Activated CD4-positive, alpha-beta T cell treated with anti-CD3 and anti-CD28 coated beads, Interleukin-2, amount 50 U/mL, for 4 hours (primary cell): ENCODE measurements around the gene HHIPL1.

Experiments used
- DNase-seq, 2 experiments: peaks; one replicate each; pipeline ENCODE4 v3.0.0-alpha.2; 2020

Gene HHIPL1

GRCh38 chr14:99691111-99691885 is 46.4 kb downstream of the HHIPL1 start:
- DNase-seq: no peak

GRCh38 chr14:99693918-99694317 is 49.0 kb downstream of the HHIPL1 start:
- DNase-seq: no peak

GRCh38 chr14:99696929-99697328 is 52.0 kb downstream of the HHIPL1 start:
- DNase-seq: no peak

- no peak for DNase-seq
Measured at GRCh38 chr14:99698236-99698635, 53.3 kb downstream of the HHIPL1 start.

GRCh38 chr14:99698642-99699041 is 53.7 kb downstream of the HHIPL1 start:
- DNase-seq: no peak

GRCh38 chr14:99699085-99699760 is 54.3 kb downstream of the HHIPL1 start:
- no peak for DNase-seq

- DNase-seq: no peak
Measured at GRCh38 chr14:99699861-99700260, 54.9 kb downstream of the HHIPL1 start.

GRCh38 chr14:99700379-99700778 is 55.5 kb downstream of the HHIPL1 start:
- no peak for DNase-seq

- DNase-seq: no peak
Measured at GRCh38 chr14:99701260-99701659, 56.3 kb downstream of the HHIPL1 start.

- no peak for DNase-seq
Measured at GRCh38 chr14:99702115-99702514, 57.2 kb downstream of the HHIPL1 start.

GRCh38 chr14:99703381-99703780 is 58.5 kb downstream of the HHIPL1 start:
- no peak for DNase-seq

- no peak for DNase-seq
Measured at GRCh38 chr14:99704037-99704436, 59.1 kb downstream of the HHIPL1 start.

GRCh38 chr14:99706107-99706900 is 61.4 kb downstream of the HHIPL1 start:
- no peak for DNase-seq

GRCh38 chr14:99707420-99707819 is 62.5 kb downstream of the HHIPL1 start:
- DNase-seq: no peak

- no peak for DNase-seq
Measured at GRCh38 chr14:99707921-99708320, 63.0 kb downstream of the HHIPL1 start.

- no peak for DNase-seq
Measured at GRCh38 chr14:99708449-99708848, 63.5 kb downstream of the HHIPL1 start.

- DNase-seq: no peak
Measured at GRCh38 chr14:99713972-99714371, 69.0 kb downstream of the HHIPL1 start.

GRCh38 chr14:99715266-99716000 is 70.5 kb downstream of the HHIPL1 start:
- no peak for DNase-seq

- DNase-seq: no peak
Measured at GRCh38 chr14:99716091-99716849, 71.3 kb downstream of the HHIPL1 start.

GRCh38 chr14:99716850-99717681 is 72.1 kb downstream of the HHIPL1 start:
- no peak for DNase-seq

GRCh38 chr14:99717682-99718013 is 72.7 kb downstream of the HHIPL1 start:
- no peak for DNase-seq
